SH-SY5Y (cell line): Measurements from ENCODE around the gene ADNP2.

Experiments
- GATA2 ChIP-seq: IDR thresholded peaks from 2 replicates; pipeline ENCODE4 v1.6.1; 2011; ENCODE audit warnings: mild to moderate bottlenecking, low read depth, low read length
- GATA3 ChIP-seq: IDR thresholded peaks from 2 replicates; pipeline ENCODE4 v1.6.1; 2011; ENCODE audit warnings: low read depth, mild to moderate bottlenecking, low read length, moderate library complexity

Gene ADNP2

GRCh38 chr18:80096032-80096565, 13.0 kb upstream of the ADNP2 start:
- TF ChIP-seq GATA2 (no peak), GATA3 (no peak)

GRCh38 chr18:80097201-80097600, 11.9 kb upstream of the ADNP2 start:
- TF ChIP-seq GATA3, result no peak
- TF ChIP-seq GATA2, result no peak

GRCh38 chr18:80103231-80103630, 5.8 kb upstream of the ADNP2 start:
- TF ChIP-seq GATA3, result no peak
- TF ChIP-seq GATA2, result no peak

- no peak for TF ChIP-seq GATA2
- TF ChIP-seq GATA3, result no peak
These were observed 4.7 kb upstream of the ADNP2 start for GRCh38 chr18:80104364-80104779.

- TF ChIP-seq GATA3 (no peak), GATA2 (no peak)
These were observed 3.5 kb upstream of the ADNP2 start for GRCh38 chr18:80105369-80106167.

GRCh38 chr18:80106482-80107051, 2.5 kb upstream of the ADNP2 start:
- no peak for TF ChIP-seq GATA2
- no peak for TF ChIP-seq GATA3

- TF ChIP-seq GATA2 (no peak), GATA3 (no peak)
These were observed 1.6 kb upstream of the ADNP2 start for GRCh38 chr18:80107426-80107825.

- no peak for TF ChIP-seq GATA3
- TF ChIP-seq GATA2, result no peak
These were observed 933 bp upstream of the ADNP2 start for GRCh38 chr18:80108121-80108536.

- no peak for TF ChIP-seq GATA3
- no peak for TF ChIP-seq GATA2
These were observed 615 bp downstream of the ADNP2 start for GRCh38 chr18:80109676-80110078.

- no peak for TF ChIP-seq GATA2
- no peak for TF ChIP-seq GATA3
These were observed 3.7 kb downstream of the ADNP2 start for GRCh38 chr18:80112624-80113248.

- TF ChIP-seq GATA2 (no peak), GATA3 (no peak)
These were observed 6.0 kb downstream of the ADNP2 start for GRCh38 chr18:80115035-80115434.

- TF ChIP-seq GATA2, result no peak
- no peak for TF ChIP-seq GATA3
These were observed 10.0 kb downstream of the ADNP2 start for GRCh38 chr18:80119111-80119510.

GRCh38 chr18:80120932-80121331, 11.9 kb downstream of the ADNP2 start:
- TF ChIP-seq GATA3 (no peak), GATA2 (no peak)

GRCh38 chr18:80124131-80124530, 15.1 kb downstream of the ADNP2 start:
- TF ChIP-seq GATA3 (no peak), GATA2 (no peak)
